Measurements from ENCODE around the gene PROC.

The PROC gene

DNA sequence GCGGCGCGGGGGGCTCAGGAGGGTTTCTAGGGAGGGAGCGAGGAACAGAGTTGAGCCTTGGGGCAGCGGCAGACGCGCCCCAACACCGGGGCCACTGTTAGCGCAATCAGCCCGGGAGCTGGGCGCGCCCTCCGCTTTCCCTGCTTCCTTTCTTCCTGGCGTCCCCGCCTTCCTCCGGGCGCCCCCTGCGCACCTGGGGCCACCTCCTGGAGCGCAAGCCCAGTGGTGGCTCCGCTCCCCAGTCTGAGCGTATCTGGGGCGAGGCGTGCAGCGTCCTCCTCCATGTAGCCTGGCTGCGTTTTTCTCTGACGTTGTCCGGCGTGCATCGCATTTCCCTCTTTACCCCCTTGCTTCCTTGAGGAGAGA lies 5.2 kb downstream of the PROC start:
- TF ChIP-seq, protein P1, sequence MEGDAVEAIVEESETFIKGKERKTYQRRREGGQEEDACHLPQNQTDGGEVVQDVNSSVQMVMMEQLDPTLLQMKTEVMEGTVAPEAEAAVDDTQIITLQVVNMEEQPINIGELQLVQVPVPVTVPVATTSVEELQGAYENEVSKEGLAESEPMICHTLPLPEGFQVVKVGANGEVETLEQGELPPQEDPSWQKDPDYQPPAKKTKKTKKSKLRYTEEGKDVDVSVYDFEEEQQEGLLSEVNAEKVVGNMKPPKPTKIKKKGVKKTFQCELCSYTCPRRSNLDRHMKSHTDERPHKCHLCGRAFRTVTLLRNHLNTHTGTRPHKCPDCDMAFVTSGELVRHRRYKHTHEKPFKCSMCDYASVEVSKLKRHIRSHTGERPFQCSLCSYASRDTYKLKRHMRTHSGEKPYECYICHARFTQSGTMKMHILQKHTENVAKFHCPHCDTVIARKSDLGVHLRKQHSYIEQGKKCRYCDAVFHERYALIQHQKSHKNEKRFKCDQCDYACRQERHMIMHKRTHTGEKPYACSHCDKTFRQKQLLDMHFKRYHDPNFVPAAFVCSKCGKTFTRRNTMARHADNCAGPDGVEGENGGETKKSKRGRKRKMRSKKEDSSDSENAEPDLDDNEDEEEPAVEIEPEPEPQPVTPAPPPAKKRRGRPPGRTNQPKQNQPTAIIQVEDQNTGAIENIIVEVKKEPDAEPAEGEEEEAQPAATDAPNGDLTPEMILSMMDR (IDR thresholded peaks at IDR 0.05; ENCODE audit: control insufficient read depth, insufficient read depth, low read depth, low read length, missing control alignments) = no peak
- no peak for DNase-seq (ENCODE audit: low read depth)
- peak overlapping the region; percentile 41 for H3K4me3 ChIP-seq (ENCODE audit: control insufficient read depth, low read depth, low read length)

DNA sequence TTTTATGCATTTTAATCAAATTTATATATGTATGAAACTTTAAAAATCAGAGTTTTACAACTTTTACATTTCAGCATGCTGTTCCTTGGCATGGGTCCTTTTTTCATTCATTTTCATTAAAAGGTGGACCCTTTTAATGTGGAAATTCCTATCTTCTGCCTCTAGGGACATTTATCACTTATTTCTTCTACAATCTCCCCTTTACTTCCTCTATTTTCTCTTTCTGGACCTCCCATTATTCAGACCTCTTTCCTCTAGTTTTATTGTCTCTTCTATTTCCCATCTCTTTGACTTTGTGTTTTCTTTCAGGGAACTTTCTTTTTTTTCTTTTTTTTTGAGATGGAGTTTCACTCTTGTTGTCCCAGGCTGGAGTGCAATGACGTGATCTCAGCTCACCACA lies 5.7 kb downstream of the PROC start:
- no peak for DNase-seq (ENCODE audit: low read depth)
- no peak overlapping the region; the same call in 1 of the 2 replicates for H3K4me3 ChIP-seq (ENCODE audit: control insufficient read depth, low read depth, low read length)
- TF ChIP-seq, protein P1 (IDR thresholded peaks at IDR 0.05; ENCODE audit: control insufficient read depth, insufficient read depth, low read depth, low read length, missing control alignments) = no peak

DNA sequence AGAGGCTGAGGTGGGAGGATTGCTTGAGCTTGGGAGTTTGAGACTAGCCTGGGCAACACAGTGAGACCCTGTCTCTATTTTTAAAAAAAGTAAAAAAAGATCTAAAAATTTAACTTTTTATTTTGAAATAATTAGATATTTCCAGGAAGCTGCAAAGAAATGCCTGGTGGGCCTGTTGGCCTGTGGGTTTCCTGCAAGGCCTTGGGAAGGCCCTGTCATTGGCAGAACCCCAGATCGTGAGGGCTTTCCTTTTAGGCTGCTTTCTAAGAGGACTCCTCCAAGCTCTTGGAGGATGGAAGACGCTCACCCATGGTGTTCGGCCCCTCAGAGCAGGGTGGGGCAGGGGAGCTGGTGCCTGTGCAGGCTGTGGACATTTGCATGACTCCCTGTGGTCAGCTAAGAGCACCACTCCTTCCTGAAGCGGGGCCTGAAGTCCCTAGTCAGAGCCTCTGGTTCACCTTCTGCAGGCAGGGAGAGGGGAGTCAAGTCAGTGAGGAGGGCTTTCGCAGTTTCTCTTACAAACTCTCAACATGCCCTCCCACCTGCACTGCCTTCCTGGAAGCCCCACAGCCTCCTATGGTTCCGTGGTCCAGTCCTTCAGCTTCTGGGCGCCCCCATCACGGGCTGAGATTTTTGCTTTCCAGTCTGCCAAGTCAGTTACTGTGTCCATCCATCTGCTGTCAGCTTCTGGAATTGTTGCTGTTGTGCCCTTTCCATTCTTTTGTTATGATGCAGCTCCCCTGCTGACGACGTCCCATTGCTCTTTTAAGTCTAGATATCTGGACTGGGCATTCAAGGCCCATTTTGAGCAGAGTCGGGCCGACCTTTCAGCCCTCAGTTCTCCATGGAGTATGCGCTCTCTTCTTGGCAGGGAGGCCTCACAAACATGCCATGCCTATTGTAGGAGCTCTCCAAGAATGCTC lies 6.6 kb downstream of the PROC start:
- no peak overlapping the region for H3K4me3 ChIP-seq (ENCODE audit: control insufficient read depth, low read depth, low read length)
- DNase-seq (ENCODE audit: low read depth) = no peak
- TF ChIP-seq, protein P1 (IDR thresholded peaks at IDR 0.05; ENCODE audit: control insufficient read depth, insufficient read depth, low read depth, low read length, missing control alignments) = no peak

DNA sequence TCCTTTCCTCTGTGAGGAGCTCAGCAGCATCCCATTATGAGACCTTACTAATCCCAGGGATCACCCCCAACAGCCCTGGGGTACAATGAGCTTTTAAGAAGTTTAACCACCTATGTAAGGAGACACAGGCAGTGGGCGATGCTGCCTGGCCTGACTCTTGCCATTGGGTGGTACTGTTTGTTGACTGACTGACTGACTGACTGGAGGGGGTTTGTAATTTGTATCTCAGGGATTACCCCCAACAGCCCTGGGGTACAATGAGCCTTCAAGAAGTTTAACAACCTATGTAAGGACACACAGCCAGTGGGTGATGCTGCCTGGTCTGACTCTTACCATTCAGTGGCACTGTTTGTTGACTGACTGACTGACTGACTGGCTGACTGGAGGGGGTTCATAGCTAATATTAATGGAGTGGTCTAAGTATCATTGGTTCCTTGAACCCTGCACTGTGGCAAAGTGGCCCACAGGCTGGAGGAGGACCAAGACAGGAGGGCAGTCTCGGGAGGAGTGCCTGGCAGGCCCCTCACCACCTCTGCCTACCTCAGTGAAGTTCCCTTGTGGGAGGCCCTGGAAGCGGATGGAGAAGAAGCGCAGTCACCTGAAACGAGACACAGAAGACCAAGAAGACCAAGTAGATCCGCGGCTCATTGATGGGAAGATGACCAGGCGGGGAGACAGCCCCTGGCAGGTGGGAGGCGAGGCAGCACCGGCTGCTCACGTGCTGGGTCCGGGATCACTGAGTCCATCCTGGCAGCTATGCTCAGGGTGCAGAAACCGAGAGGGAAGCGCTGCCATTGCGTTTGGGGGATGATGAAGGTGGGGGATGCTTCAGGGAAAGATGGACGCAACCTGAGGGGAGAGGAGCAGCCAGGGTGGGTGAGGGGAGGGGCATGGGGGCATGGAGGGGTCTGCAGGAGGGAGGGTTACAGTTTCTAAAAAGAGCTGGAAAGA lies 7.6 kb downstream of the PROC start:
- TF ChIP-seq, protein P1 (IDR thresholded peaks at IDR 0.05; ENCODE audit: control insufficient read depth, insufficient read depth, low read depth, low read length, missing control alignments) = no peak
- no peak overlapping the region for H3K4me3 ChIP-seq (ENCODE audit: control insufficient read depth, low read depth, low read length)
- no peak for DNase-seq (ENCODE audit: low read depth)

DNA sequence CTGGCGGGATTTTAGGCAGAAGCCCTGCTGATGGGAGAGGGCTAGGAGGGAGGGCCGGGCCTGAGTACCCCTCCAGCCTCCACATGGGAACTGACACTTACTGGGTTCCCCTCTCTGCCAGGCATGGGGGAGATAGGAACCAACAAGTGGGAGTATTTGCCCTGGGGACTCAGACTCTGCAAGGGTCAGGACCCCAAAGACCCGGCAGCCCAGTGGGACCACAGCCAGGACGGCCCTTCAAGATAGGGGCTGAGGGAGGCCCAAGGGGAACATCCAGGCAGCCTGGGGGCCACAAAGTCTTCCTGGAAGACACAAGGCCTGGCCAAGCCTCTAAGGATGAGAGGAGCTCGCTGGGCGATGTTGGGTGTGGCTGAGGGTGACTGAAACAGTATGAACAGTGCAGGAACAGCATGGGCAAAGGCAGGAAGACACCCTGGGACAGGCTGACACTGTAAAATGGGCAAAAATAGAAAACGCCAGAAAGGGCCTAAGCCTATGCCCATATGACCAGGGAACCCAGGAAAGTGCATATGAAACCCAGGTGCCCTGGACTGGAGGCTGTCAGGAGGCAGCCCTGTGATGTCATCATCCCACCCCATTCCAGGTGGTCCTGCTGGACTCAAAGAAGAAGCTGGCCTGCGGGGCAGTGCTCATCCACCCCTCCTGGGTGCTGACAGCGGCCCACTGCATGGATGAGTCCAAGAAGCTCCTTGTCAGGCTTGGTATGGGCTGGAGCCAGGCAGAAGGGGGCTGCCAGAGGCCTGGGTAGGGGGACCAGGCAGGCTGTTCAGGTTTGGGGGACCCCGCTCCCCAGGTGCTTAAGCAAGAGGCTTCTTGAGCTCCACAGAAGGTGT lies 8.5 kb downstream of the PROC start:
- TF ChIP-seq, protein P1 (IDR thresholded peaks at IDR 0.05; ENCODE audit: control insufficient read depth, insufficient read depth, low read depth, low read length, missing control alignments) = no peak
- DNase-seq (ENCODE audit: low read depth) = no peak
- no peak overlapping the region for H3K4me3 ChIP-seq (ENCODE audit: control insufficient read depth, low read depth, low read length)

All from AG09309 (cell line).